ENCODE results near the gene GALK1.

Gene GALK1

GRCh38 chr17:75724016-75725003, 40.7 kb downstream of the GALK1 start:
- DNase-seq (ENCODE audit: low read depth) = no peak

GRCh38 chr17:75723171-75723930, 41.6 kb downstream of the GALK1 start:
- DNase-seq (ENCODE audit: low read depth) = no peak

GRCh38 chr17:75722542-75723095, 42.4 kb downstream of the GALK1 start:
- DNase-seq (ENCODE audit: low read depth) = no peak

- DNase-seq (ENCODE audit: low read depth) = no peak
Measured at GRCh38 chr17:75722076-75722475, 42.9 kb downstream of the GALK1 start.

GRCh38 chr17:75721463-75722011, 43.5 kb downstream of the GALK1 start:
- no peak for DNase-seq (ENCODE audit: low read depth)

GRCh38 chr17:75720656-75721462, 44.1 kb downstream of the GALK1 start, which contains the start of gene ITGB4:
TSS of gene ITGB4 (plus strand) at chr17:75721459. CDS start at chr17:75724704, 3,245 bp downstream.
- DNase-seq (ENCODE audit: low read depth) = peak; percentile 24

- DNase-seq (ENCODE audit: low read depth) = no peak
Measured at GRCh38 chr17:75719732-75720131, 45.3 kb downstream of the GALK1 start.

- no peak for DNase-seq (ENCODE audit: low read depth)
Measured at GRCh38 chr17:75712446-75712845, 52.5 kb downstream of the GALK1 start.
